Tibial nerve (tissue), 4 donors: Measurements from ENCODE around the gene TOMM40. TPM values are rescaled to one million over a fixed set of nuclear protein-coding genes. Genes with fewer than 3 reads are reported as not detected.
"Not testable (repeated sequence)": the region's sequence is repeated elsewhere in the genome, so short reads cannot be mapped to it uniquely, and the experiment has no call there.

Experiments used
- DNase-seq, 2 donors: peaks; one replicate each; pipeline ENCODE4 v3.0.0-alpha.2; 2019; ENCODE audit warnings: low spot score in 2 of 2
- H3K27ac ChIP-seq, 4 donors: fragments of 200-600 bp; sonication (generic) in 3 of 4; one replicate each; pipeline ENCODE4 v1.5.1; 2017 to 2019; ENCODE audit warnings: mild to moderate bottlenecking in 1 of 4
- H3K27me3 ChIP-seq, 2 donors: fragments of 200-600 bp; sonication (generic) in 1 of 2; one replicate each; pipeline versions ENCODE4 v1.5.1 to v1.6.0; 2017 to 2019
- H3K36me3 ChIP-seq, 3 donors: fragments of 200-600 bp; sonication (generic); one replicate each; pipeline ENCODE4 v1.5.1; 2018 to 2019
- H3K4me1 ChIP-seq, 4 donors: fragments of 200-600 bp; sonication (generic) in 3 of 4; one replicate each; pipeline ENCODE4 v1.5.1; 2017 to 2019
- H3K4me3 ChIP-seq, 4 donors: fragments of 200-600 bp; sonication (generic) in 3 of 4; one replicate each; pipeline ENCODE4 v1.5.1; 2017 to 2019; ENCODE audit warnings: mild to moderate bottlenecking in 1 of 4, moderate library complexity in 1 of 4
- H3K9me3 ChIP-seq, 4 donors: fragments of 200-600 bp; sonication (generic) in 3 of 4; one replicate each; pipeline ENCODE4 v1.5.1; 2017 to 2019
- EP300 ChIP-seq, 2 donors: sonication (generic); formaldehyde crosslinking; IDR thresholded peaks; one replicate each; pipeline ENCODE4 v1.6.1; 2017; ENCODE audit warnings: antibody characterized with exemption in 2 of 2, mild to moderate bottlenecking in 1 of 2
- POLR2A ChIP-seq, 2 donors: fragments of 450-650 bp; IDR thresholded peaks; one replicate each; pipeline ENCODE4 v1.6.1; 2017; ENCODE audit warnings: antibody characterized with exemption in 2 of 2, mild to moderate bottlenecking in 2 of 2, moderate library complexity in 2 of 2
- WGBS, 2 donors: methylation state at CpG; one replicate each; pipeline ENCODE4 v1.1.5; 2018; 5-methylcytosine and 5-hydroxymethylcytosine counted together
- total RNA-seq, 4 donors: library from RNA; depleted of rRNA; stranded (reverse); fragments of >200 nt; gene quantifications; one replicate each; pipeline ENCODE4 v1.1.0, GENCODE V29; 2016
- TF ChIP-seq, protein P1 (sequence below), 5 experiments: fragments of 200-600 bp in 3 of 5; fragments of 450-650 bp in 2 of 5; sonication (generic) in 3 of 5; IDR thresholded peaks; one replicate each; pipeline ENCODE4 v1.5.1; 2016 to 2019; ENCODE audit warnings: antibody characterized with exemption in 5 of 5, mild to moderate bottlenecking in 3 of 5, moderate library complexity in 2 of 5

The TOMM40 gene
- total RNA-seq, 4 donors from 2014 or later = 30.8 to 75.9 (median 48.6) TPM

DNA sequence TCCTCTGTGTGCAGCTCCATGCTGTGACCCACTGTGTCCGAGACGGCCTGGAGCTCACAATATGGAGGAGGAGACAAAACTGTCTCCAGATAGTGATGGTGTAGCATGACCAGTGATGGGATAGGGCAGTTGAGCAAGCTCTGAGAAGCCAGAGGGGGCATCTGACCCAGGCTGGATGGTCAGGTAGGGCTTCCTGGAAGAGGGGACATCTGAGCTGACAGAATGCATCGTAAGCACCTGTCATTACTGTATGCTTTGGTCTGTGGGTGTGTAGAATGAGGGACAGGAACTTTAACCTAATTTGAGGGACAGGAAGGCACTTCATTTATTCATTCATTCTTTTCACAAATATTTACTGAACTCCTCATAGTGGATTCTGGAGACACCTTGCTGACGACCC, 6.5 kb upstream of the TOMM40 start:
- H3K27ac ChIP-seq = no peak overlapping the region
- WGBS, 2 donors = 83 to 92% methylated on average over 4 of the region's 4 CpGs
- no peaks in the 10 kb centered on the region for H3K9me3 ChIP-seq
- peaks cover 0 to 5% (median 1%) of the 10 kb centered on the region in 4 donors for H3K4me1 ChIP-seq
- no peak overlapping the region for H3K4me3 ChIP-seq
- H3K27me3 ChIP-seq = no peaks in the 10 kb centered on the region
- peaks cover 0 to 81% (median 0%) of the 10 kb centered on the region in 3 donors for H3K36me3 ChIP-seq
- no peak for DNase-seq
- TF ChIP-seq EP300 (IDR thresholded peaks at IDR 0.05) (no peak), POLR2A (IDR thresholded peaks at IDR 0.05) (no peak)
- TF ChIP-seq, protein P1, sequence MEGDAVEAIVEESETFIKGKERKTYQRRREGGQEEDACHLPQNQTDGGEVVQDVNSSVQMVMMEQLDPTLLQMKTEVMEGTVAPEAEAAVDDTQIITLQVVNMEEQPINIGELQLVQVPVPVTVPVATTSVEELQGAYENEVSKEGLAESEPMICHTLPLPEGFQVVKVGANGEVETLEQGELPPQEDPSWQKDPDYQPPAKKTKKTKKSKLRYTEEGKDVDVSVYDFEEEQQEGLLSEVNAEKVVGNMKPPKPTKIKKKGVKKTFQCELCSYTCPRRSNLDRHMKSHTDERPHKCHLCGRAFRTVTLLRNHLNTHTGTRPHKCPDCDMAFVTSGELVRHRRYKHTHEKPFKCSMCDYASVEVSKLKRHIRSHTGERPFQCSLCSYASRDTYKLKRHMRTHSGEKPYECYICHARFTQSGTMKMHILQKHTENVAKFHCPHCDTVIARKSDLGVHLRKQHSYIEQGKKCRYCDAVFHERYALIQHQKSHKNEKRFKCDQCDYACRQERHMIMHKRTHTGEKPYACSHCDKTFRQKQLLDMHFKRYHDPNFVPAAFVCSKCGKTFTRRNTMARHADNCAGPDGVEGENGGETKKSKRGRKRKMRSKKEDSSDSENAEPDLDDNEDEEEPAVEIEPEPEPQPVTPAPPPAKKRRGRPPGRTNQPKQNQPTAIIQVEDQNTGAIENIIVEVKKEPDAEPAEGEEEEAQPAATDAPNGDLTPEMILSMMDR (IDR thresholded peaks at IDR 0.05) = no peak

- no peak for DNase-seq
- Histone ChIP-seq H3K27me3 (no peaks in the 10 kb centered on the region), H3K4me3 (no peak overlapping the region), H3K36me3 (peaks cover 0 to 70% (median 0%) of the 10 kb centered on the region in 3 donors), H3K9me3 (no peaks in the 10 kb centered on the region), H3K4me1 (peaks cover 0 to 11% (median 6%) of the 10 kb centered on the region in 4 donors), H3K27ac (no peak overlapping the region)
- TF ChIP-seq EP300 (IDR thresholded peaks at IDR 0.05) (no peak), POLR2A (IDR thresholded peaks at IDR 0.05) (no peak)
- TF ChIP-seq, protein P1 (IDR thresholded peaks at IDR 0.05) = no peak
- 86 to 93% methylated on average over 6 of the region's 6 CpGs for WGBS, 2 donors
Observed at GRCh38 chr19:44886141-44886540, 4.9 kb upstream of the TOMM40 start.

DNA sequence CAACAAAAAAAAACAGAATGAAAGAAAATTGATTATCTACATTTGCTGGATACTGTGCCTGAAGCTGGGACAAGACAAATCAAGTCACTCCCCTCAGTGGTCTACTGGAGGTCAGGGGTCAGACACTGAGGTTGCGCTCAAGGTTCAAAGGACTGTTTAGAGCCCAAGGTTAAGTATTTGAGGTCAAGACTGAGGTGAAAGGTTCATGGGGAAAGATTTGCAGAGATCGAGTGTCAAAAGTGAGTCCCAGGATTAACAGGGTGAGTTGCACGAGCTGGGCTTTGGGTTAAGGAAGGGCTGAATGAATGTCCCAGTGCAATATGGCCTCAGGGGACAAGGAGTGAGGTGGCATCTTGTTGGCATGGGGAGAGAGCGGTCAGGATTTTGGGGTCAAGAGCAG, 3.4 kb upstream of the TOMM40 start:
- no peak overlapping the region for H3K4me3 ChIP-seq
- no peak for DNase-seq
- peaks cover 0 to 22% (median 17%) of the 10 kb centered on the region in 4 donors for H3K4me1 ChIP-seq
- no peaks in the 10 kb centered on the region for H3K9me3 ChIP-seq
- 64 to 76% methylated on average over 4 of the region's 4 CpGs for WGBS, 2 donors
- H3K27me3 ChIP-seq = no peaks in the 10 kb centered on the region
- peaks cover 0 to 64% (median 0%) of the 10 kb centered on the region in 3 donors for H3K36me3 ChIP-seq
- no peak overlapping the region for H3K27ac ChIP-seq
- TF ChIP-seq EP300 (IDR thresholded peaks at IDR 0.05) (no peak), POLR2A (IDR thresholded peaks at IDR 0.05) (no peak)
- TF ChIP-seq, protein P1 (IDR thresholded peaks at IDR 0.05) = no peak

GRCh38 chr19:44888335-44888734, 2.7 kb upstream of the TOMM40 start:
- peaks cover 0 to 28% (median 19%) of the 10 kb centered on the region in 4 donors for H3K4me1 ChIP-seq

DNA sequence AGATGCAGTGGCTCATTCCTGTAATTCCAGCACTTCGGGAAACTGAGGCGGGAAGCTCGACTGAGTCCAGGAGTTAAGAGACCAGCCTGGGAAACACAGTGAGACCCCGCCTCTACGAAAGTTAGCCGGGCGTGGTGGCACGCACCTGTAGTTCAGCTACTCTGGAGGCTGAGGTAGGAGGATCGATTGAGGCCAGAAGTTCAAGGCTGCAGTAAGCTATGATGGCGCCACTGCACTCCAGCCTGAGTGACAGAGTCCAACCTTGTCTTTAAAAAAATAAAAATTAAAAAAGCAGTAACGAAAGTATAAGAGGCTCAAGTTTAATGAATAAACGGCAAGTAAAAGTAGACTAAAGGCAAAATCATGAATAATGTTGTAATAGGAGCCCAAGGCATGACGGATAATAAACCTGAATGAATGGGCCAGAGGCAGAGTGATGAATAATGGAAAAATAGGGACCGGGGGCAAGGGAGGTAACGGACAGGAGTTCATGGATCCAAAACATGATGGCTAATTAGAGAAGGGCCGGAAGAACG, 1.2 kb upstream of the TOMM40 start:
- peak overlapping the region; percentile 36 to 96 (median 42) for H3K4me3 ChIP-seq
- no peaks in the 10 kb centered on the region for H3K9me3 ChIP-seq
- H3K4me1 ChIP-seq = peaks cover 0 to 28% (median 19%) of the 10 kb centered on the region in 4 donors
- WGBS, 2 donors = 57 to 58% methylated on average over 17 of the region's 17 CpGs
- H3K27me3 ChIP-seq = no peaks in the 10 kb centered on the region
- no peak for TF ChIP-seq EP300 (IDR thresholded peaks at IDR 0.05)
- no peak for TF ChIP-seq POLR2A (IDR thresholded peaks at IDR 0.05)
- TF ChIP-seq, protein P1 (IDR thresholded peaks at IDR 0.05) = no peak
- H3K27ac ChIP-seq = peak overlapping the region in 2 of 4 donors; percentile 83 to 98
- no peak for DNase-seq
- peaks cover 0 to 64% (median 6%) of the 10 kb centered on the region in 3 donors for H3K36me3 ChIP-seq

More at GRCh38 chr19:44888335-44888734, 2.7 kb upstream of the TOMM40 start:
- H3K27ac ChIP-seq, DNase-seq, H3K27me3 ChIP-seq, H3K4me3 ChIP-seq, H3K9me3 ChIP-seq: not testable (repeated sequence)
- H3K36me3 ChIP-seq = peaks cover 0 to 64% (median under 1%) of the 10 kb centered on the region in 3 donors
- 77 to 88% methylated on average over 4 to 5 of the region's 5 CpGs for WGBS, 2 donors
